HepG2 (cell line): ENCODE measurements around the gene ACP2. TPM values are rescaled to one million over a fixed set of nuclear protein-coding genes. Genes with fewer than 3 reads are reported as not detected.

Experiments used
- ETV6 ChIP-seq: sonication (generic); formaldehyde crosslinking; conservative IDR thresholded peaks from 2 replicates; pipeline ENCODE4 v1.4.0; 2020; ENCODE audit warnings: missing genetic modification reagents
- GFI1 ChIP-seq: sonication (generic); formaldehyde crosslinking; IDR thresholded peaks from 2 replicates; pipeline ENCODE4 v1.5.0; 2020; ENCODE audit warnings: missing genetic modification reagents, mild to moderate bottlenecking, borderline replicate concordance
- HNRNPK ChIP-seq: fragments of 200-400 bp; formaldehyde crosslinking; IDR thresholded peaks from 2 replicates; pipeline ENCODE4 v1.6.1; 2018; ENCODE audit warnings: low read length, low read depth, moderate library complexity, mild to moderate bottlenecking; ENCODE audit not compliant: poor library complexity, severe bottlenecking
- HOXA7 ChIP-seq: sonication (generic); formaldehyde crosslinking; IDR thresholded peaks from 2 replicates; pipeline ENCODE4 v1.8.1; 2022; ENCODE audit warnings: mild to moderate bottlenecking, missing genetic modification reagents, moderate library complexity
- NFRKB ChIP-seq: fragments of 450-650 bp; IDR thresholded peaks from 2 replicates; pipeline ENCODE4 v1.6.1; 2017
- REPIN1 ChIP-seq: sonication (generic); formaldehyde crosslinking; IDR thresholded peaks from 2 replicates; pipeline ENCODE4 v1.8.0; 2022; ENCODE audit warnings: missing genetic modification reagents, low read depth, mild to moderate bottlenecking, borderline replicate concordance
- SUZ12 ChIP-seq: fragments of 150-350 bp; IDR thresholded peaks from 2 replicates; pipeline ENCODE4 v1.6.1; 2014; ENCODE audit warnings: low read depth, low read length
- TOE1 ChIP-seq: sonication (generic); formaldehyde crosslinking; IDR thresholded peaks from 2 replicates; pipeline ENCODE4 v1.4.0; 2020; ENCODE audit warnings: mild to moderate bottlenecking, missing genetic modification reagents
- ZNF350 ChIP-seq: sonication (generic); formaldehyde crosslinking; IDR thresholded peaks from 2 replicates; pipeline ENCODE4 v1.4.0; 2020; ENCODE audit warnings: mild to moderate bottlenecking, low read depth, missing genetic modification reagents, borderline replicate concordance
- ZNF562 ChIP-seq: sonication (generic); formaldehyde crosslinking; IDR thresholded peaks from 2 replicates; pipeline ENCODE4 v1.8.0; 2022; ENCODE audit warnings: missing genetic modification reagents, borderline replicate concordance
- ZNF614 ChIP-seq: IDR thresholded peaks from 2 replicates; pipeline ENCODE4 v1.6.1; 2018; ENCODE audit warnings: missing biosample characterization, missing genetic modification reagents, inconsistent platforms, borderline replicate concordance
- polyA plus RNA-seq, 8 experiments: library from polyadenylated mRNA; depleted of rRNA in 3 of 8; stranded (reverse) in 7 of 8; unstranded in 1 of 8; fragments of >200 nt; fragmentation: Illumina TruSeq in 4 of 8; extraction: Trizol in 4 of 8; gene quantifications; 2 replicates each; pipeline versions ENCODE4 v1.2.1 to v1.2.3, GENCODE V29; 2011 to 2016; ENCODE audit warnings: low read depth in 4 of 8, missing spikeins in 1 of 8, mixed read lengths in 1 of 8; ENCODE audit not compliant: insufficient read depth in 1 of 8
- total RNA-seq, 5 experiments: library from RNA; depleted of rRNA; stranded (reverse); fragments of >200 nt; fragmentation: Illumina TruSeq; extraction: Trizol; gene quantifications; 2 replicates each; pipeline ENCODE4 v1.2.3, GENCODE V29; 2016; ENCODE audit warnings: low read depth in 1 of 5
- TF ChIP-seq, protein P1 (sequence below): sonication (generic); formaldehyde crosslinking; IDR thresholded peaks from 2 replicates; pipeline ENCODE4 v1.4.0; 2020; ENCODE audit warnings: missing genetic modification reagents, borderline replicate concordance
- TF ChIP-seq, protein P2 (sequence below): sonication (generic); formaldehyde crosslinking; IDR thresholded peaks from 2 replicates; pipeline ENCODE4 v1.5.1; 2020; ENCODE audit warnings: missing genetic modification reagents, mild to moderate bottlenecking, borderline replicate concordance
- TF ChIP-seq, protein P3 (sequence below): sonication (generic); formaldehyde crosslinking; IDR thresholded peaks from 2 replicates; pipeline ENCODE4 v1.4.0; 2020; ENCODE audit warnings: mild to moderate bottlenecking, missing genetic modification reagents
- TF ChIP-seq, protein P4 (sequence below): sonication (generic); formaldehyde crosslinking; IDR thresholded peaks from 2 replicates; pipeline ENCODE4 v1.4.0; 2020; ENCODE audit warnings: mild to moderate bottlenecking, missing genetic modification reagents
- TF ChIP-seq, protein P5 (sequence below): sonication (generic); formaldehyde crosslinking; IDR thresholded peaks from 2 replicates; pipeline ENCODE4 v1.9.0; 2021; ENCODE audit warnings: missing genetic modification reagents, borderline replicate concordance
- TF ChIP-seq, protein P6 (sequence below): sonication (generic); formaldehyde crosslinking; conservative IDR thresholded peaks from 2 replicates; pipeline ENCODE4 v1.8.1; 2023; ENCODE audit warnings: missing genetic modification reagents

The ACP2 gene
- total and polyA plus RNA-seq, 2 of the 13 experiments (the other 11 are each of a cell fraction or from before 2014, with no cell fraction given), result 17.7 to 20.2 TPM

DNA sequence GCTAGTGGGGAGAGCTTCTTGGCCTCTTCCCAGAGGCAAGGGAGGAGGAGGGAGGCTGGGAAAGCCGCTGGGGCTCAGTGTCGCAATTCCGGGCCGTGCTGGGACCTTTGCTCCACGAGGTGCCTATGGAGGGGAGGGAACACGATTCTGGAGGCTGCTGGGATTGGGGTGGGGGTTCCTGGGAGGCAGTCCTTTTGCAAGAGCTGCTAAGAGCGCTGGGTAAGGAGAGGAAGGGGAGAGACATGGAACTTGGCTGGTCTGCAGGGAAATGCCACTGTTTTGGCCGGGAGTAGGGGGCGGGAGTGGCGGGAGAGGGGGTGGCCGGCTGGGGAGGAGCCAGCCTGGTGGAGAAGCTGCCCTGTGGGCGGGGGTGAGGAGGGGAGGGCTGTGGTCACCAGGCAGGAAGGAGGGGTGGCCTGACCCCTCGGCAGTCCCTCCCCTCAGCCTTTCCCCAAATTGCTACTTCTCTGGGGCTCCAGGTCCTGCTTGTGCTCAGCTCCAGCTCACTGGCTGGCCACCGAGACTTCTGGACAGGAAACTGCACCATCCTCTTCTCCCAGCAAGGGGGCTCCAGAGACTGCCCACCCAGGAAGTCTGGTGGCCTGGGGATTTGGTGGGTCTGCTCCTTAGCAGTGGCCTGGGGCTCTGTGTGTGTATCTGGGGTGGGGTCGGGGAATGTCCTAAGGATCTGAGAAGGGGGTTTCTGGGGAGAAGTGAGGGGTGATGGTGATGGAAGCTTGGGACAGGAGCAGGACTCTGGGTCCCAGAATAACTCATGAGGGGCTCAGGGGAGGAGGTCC lies 9.1 kb upstream of the ACP2 start, which contains the start of gene NR1H3 (continued):
- TF ChIP-seq, protein P1, sequence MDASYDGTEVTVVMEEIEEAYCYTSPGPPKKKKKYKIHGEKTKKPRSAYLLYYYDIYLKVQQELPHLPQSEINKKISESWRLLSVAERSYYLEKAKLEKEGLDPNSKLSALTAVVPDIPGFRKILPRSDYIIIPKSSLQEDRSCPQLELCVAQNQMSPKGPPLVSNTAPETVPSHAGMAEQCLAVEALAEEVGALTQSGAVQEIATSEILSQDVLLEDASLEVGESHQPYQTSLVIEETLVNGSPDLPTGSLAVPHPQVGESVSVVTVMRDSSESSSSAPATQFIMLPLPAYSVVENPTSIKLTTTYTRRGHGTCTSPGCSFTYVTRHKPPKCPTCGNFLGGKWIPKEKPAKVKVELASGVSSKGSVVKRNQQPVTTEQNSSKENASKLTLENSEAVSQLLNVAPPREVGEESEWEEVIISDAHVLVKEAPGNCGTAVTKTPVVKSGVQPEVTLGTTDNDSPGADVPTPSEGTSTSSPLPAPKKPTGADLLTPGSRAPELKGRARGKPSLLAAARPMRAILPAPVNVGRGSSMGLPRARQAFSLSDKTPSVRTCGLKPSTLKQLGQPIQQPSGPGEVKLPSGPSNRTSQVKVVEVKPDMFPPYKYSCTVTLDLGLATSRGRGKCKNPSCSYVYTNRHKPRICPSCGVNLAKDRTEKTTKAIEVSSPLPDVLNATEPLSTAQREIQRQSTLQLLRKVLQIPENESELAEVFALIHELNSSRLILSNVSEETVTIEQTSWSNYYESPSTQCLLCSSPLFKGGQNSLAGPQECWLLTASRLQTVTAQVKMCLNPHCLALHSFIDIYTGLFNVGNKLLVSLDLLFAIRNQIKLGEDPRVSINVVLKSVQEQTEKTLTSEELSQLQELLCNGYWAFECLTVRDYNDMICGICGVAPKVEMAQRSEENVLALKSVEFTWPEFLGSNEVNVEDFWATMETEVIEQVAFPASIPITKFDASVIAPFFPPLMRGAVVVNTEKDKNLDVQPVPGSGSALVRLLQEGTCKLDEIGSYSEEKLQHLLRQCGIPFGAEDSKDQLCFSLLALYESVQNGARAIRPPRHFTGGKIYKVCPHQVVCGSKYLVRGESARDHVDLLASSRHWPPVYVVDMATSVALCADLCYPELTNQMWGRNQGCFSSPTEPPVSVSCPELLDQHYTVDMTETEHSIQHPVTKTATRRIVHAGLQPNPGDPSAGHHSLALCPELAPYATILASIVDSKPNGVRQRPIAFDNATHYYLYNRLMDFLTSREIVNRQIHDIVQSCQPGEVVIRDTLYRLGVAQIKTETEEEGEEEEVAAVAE, result no peak
- TF ChIP-seq HOXA7 (CRISPR knock-in tag) (no peak), ZNF614 (CRISPR knock-in tag) (no peak), REPIN1 (CRISPR knock-in tag) (no peak), TOE1 (CRISPR knock-in tag) (no peak), HNRNPK (no peak), ZNF350 (0 out of 2 replicates have a peak, but pooled peaks have one; percentile 48), SUZ12 (no peak), ZNF562 (no peak), GFI1 (CRISPR knock-in tag) (no peak), NFRKB (no peak), ETV6 (CRISPR knock-in tag) (no peak)
- TF ChIP-seq, protein P2, sequence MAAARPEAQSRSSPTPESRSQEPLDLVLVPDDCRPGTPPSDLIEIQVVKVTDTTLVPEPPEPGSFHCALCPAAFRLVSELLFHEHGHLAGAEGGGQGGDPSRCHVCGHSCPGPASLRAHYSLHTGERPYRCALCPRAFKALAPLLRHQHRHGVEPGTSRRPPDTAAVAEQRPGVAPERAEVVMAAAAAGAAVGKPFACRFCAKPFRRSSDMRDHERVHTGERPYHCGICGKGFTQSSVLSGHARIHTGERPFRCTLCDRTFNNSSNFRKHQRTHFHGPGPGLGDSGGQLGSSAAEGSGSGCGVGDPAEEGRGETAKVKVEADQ (CRISPR knock-in tag), result no peak
- TF ChIP-seq, protein P3, sequence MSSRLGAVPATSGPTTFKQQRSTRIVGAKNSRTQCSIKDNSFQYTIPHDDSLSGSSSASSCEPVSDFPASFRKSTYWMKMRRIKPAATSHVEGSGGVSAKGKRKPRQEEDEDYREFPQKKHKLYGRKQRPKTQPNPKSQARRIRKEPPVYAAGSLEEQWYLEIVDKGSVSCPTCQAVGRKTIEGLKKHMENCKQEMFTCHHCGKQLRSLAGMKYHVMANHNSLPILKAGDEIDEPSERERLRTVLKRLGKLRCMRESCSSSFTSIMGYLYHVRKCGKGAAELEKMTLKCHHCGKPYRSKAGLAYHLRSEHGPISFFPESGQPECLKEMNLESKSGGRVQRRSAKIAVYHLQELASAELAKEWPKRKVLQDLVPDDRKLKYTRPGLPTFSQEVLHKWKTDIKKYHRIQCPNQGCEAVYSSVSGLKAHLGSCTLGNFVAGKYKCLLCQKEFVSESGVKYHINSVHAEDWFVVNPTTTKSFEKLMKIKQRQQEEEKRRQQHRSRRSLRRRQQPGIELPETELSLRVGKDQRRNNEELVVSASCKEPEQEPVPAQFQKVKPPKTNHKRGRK (CRISPR knock-in tag), result no peak; the same call in 1 of the 2 replicates
- TF ChIP-seq, protein P4, sequence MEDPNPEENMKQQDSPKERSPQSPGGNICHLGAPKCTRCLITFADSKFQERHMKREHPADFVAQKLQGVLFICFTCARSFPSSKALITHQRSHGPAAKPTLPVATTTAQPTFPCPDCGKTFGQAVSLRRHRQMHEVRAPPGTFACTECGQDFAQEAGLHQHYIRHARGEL (CRISPR knock-in tag), result no peak
- TF ChIP-seq, protein P5, sequence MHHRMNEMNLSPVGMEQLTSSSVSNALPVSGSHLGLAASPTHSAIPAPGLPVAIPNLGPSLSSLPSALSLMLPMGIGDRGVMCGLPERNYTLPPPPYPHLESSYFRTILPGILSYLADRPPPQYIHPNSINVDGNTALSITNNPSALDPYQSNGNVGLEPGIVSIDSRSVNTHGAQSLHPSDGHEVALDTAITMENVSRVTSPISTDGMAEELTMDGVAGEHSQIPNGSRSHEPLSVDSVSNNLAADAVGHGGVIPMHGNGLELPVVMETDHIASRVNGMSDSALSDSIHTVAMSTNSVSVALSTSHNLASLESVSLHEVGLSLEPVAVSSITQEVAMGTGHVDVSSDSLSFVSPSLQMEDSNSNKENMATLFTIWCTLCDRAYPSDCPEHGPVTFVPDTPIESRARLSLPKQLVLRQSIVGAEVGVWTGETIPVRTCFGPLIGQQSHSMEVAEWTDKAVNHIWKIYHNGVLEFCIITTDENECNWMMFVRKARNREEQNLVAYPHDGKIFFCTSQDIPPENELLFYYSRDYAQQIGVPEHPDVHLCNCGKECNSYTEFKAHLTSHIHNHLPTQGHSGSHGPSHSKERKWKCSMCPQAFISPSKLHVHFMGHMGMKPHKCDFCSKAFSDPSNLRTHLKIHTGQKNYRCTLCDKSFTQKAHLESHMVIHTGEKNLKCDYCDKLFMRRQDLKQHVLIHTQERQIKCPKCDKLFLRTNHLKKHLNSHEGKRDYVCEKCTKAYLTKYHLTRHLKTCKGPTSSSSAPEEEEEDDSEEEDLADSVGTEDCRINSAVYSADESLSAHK (CRISPR knock-in tag), result no peak
- TF ChIP-seq, protein P6, sequence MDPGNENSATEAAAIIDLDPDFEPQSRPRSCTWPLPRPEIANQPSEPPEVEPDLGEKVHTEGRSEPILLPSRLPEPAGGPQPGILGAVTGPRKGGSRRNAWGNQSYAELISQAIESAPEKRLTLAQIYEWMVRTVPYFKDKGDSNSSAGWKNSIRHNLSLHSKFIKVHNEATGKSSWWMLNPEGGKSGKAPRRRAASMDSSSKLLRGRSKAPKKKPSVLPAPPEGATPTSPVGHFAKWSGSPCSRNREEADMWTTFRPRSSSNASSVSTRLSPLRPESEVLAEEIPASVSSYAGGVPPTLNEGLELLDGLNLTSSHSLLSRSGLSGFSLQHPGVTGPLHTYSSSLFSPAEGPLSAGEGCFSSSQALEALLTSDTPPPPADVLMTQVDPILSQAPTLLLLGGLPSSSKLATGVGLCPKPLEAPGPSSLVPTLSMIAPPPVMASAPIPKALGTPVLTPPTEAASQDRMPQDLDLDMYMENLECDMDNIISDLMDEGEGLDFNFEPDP, result no peak
